Astrocyte of the cerebellum (primary cell): ENCODE measurements around the gene ZBP1.
A peak's percentile ranks its signal among the peaks of the same experiment; 100 is the strongest.

ENCODE experiments used
- DNase-seq: peaks from one replicate; pipeline ENCODE4 v3.0.0-alpha.2; 2011; ENCODE audit warnings: low read depth
- H3K4me3 ChIP-seq: 2 replicates; pipeline ENCODE4 v1.5.1; 2011; ENCODE audit warnings: mild to moderate bottlenecking, low read depth, low read length, moderate library complexity
- in situ Hi-C: cut with HindIII; loops from 2 replicates; pipeline ENCODE4 v1.10.0; 2017; ENCODE audit warnings: low sequenced_read_pairs
- TF ChIP-seq, protein P1 (sequence below): IDR thresholded peaks from 2 replicates; pipeline ENCODE4 v1.5.1; 2012; ENCODE audit warnings: low read length, low read depth, moderate library complexity, mild to moderate bottlenecking; ENCODE audit errors: missing control alignments

Gene ZBP1

GRCh38 chr20:57584768-57585461 is 35.3 kb downstream of the ZBP1 start:
- TF ChIP-seq, protein P1, sequence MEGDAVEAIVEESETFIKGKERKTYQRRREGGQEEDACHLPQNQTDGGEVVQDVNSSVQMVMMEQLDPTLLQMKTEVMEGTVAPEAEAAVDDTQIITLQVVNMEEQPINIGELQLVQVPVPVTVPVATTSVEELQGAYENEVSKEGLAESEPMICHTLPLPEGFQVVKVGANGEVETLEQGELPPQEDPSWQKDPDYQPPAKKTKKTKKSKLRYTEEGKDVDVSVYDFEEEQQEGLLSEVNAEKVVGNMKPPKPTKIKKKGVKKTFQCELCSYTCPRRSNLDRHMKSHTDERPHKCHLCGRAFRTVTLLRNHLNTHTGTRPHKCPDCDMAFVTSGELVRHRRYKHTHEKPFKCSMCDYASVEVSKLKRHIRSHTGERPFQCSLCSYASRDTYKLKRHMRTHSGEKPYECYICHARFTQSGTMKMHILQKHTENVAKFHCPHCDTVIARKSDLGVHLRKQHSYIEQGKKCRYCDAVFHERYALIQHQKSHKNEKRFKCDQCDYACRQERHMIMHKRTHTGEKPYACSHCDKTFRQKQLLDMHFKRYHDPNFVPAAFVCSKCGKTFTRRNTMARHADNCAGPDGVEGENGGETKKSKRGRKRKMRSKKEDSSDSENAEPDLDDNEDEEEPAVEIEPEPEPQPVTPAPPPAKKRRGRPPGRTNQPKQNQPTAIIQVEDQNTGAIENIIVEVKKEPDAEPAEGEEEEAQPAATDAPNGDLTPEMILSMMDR, result no peak
- H3K4me3 ChIP-seq, result no peak overlapping the region
- no peak for DNase-seq
- in situ Hi-C loops, result no loop called here

DNA sequence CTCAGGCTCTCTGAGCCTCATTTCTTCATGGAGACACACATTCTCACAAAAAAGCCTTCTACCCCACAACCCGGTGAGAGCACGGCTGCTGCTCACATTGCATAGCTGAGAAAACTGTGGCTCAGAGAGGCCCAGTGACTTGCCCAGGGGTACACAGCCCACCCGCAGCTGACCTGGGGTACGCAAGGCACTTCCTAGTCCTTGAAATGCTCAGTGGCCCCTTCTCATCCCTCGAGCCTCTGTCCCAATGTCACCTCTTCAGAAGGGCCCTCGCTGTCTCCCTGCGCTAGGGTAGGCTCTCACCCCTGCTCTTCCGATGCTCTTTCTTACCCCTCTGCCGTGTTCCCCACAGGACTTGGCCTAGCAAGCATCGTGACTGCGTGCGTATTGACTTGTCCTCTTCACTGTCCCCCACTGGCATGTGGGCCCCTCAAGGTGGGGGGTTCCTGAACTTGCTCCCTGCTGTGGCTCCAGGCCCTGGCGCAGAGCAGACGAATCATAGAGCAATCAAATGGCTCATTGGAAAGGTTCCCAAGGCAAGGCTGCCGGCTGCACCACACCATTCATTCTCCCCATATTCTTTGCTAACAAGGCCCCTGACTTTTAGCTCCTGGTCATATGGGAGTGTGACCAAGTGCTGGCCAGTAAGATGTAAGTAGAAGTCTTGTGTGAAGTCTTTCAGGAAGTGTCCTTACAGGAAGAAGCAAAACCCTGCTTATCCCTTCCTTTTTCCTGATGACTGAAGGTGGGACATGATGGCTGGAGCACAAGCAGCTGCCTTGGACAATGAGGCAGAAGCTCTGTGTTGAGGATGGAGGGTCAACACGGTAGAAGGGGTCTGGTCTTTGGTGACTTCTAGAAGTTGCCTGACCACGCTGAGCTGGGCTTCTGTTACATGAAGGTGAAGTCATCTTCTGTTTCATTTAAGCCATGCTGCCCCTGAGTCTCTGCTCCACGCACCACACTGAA is 36.7 kb downstream of the ZBP1 start:
- in situ Hi-C loops, result no loop called here
- DNase-seq, result no peak
- no peak overlapping the region for H3K4me3 ChIP-seq

DNA sequence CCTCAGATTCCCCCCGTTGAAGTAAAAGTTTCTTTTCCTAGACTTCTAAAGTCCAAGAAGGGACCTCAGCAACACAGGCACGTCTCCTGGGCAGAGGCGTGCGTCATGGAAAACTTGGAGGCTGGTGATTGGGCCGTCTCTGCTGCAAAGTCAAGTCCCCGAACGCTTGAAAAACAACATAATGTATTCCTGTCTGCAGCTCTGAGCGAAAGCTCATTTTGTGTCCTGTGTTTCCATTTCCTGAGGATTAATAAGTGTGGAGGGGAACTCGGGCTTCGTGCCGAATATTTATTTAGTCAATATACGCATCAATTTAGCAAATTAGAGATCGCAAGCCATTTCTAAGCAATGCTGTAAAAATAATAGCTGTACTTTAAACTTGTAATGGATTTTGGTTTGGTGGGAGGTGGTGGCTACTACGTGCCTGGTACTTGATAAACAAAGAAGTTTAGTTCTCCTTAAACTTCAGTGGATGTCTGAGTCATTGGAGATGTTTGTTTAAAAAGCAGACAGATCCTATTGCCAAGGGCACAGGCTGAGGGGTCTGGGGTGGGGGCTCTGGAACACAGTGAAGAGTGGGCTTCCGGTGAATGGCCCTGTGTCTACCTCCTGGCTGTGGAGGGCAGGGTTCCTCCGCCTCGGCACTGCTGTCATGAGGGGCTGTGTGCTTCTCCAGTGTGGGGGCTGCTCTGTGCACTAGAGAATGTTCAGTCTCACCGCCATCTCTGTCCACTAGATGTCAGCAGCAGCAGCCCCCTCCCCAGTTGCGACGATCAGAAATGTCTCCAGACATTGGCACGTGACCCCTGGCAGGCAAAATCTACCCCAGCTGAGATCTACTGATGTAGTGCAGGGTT is 37.6 kb downstream of the ZBP1 start:
- no peak overlapping the region for H3K4me3 ChIP-seq

More for the DNA sequence above, 36.7 kb downstream of the ZBP1 start:
- TF ChIP-seq, protein P1, result no peak

DNA sequence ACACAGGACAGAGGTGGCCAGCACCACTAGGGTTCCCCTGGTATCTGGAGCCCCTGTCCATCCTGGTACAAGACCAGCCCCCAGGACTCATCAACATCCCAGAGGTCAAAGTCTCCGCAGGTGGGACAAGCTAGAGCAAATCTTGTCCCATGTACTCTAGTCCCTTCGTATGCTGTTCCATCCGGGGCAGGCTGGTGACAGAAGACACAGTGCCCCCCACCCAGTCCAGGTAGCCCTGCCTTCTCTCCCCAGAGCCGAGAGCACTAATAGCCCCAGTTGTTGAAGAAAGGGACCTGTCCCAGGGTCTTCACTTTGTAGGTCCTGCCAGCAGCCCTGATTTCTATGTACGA is 38.2 kb downstream of the ZBP1 start:
- in situ Hi-C loops, result no loop called here
- no peak for DNase-seq
- TF ChIP-seq, protein P1, result no peak
- H3K4me3 ChIP-seq, result no peak overlapping the region

More for the DNA sequence above, 37.6 kb downstream of the ZBP1 start:
- TF ChIP-seq, protein P1, result peak; percentile 61
- in situ Hi-C loops, result no loop called here
- DNase-seq, result no peak

GRCh38 chr20:57581202-57582028 is 38.8 kb downstream of the ZBP1 start:
- in situ Hi-C loops, result no loop called here
- DNase-seq, result no peak
- TF ChIP-seq, protein P1, result no peak
- H3K4me3 ChIP-seq, result no peak overlapping the region
